Measurements from ENCODE around the gene EFCAB11. TPM values are rescaled to one million over a fixed set of nuclear protein-coding genes. Genes with fewer than 3 reads are reported as not detected.

The EFCAB11 gene
- total and polyA plus RNA-seq, 2 donors (not counting 3 experiments of a cell fraction or from before 2014, with no cell fraction given) = 2.8 to 6.3 TPM

- ChIA-PET CTCF (no interaction called here), POLR2A (no interaction called here)
- Histone ChIP-seq H4K20me1 (replicated peaks; ENCODE audit: control insufficient read depth, extremely low read depth, insufficient read depth, low read length) (no peaks in the 10 kb centered on the region), H3K9me1 (replicated peaks; ENCODE audit: control insufficient read depth, extremely low read depth, insufficient read depth, low read length) (no peaks in the 10 kb centered on the region), H3K4me2 (ENCODE audit: insufficient read depth, low read length) (no peak overlapping the region), H3K9ac (replicated peaks; ENCODE audit: extremely low read depth, insufficient read depth, low read length) (no peak overlapping the region), H2AFZ (ENCODE audit: low read depth, low read length) (no peak overlapping the region), H3K79me2 (ENCODE audit: control insufficient read depth, insufficient read depth, low read length) (no peaks in the 10 kb centered on the region), H3K36me3 (ENCODE audit: control insufficient read depth in 2 of 2, extremely low read depth in 1 of 2, insufficient read depth in 2 of 2, low read length in 2 of 2) (no peaks in the 10 kb centered on the region), H3K27me3 (ENCODE audit: control insufficient read depth in 2 of 2, insufficient read depth in 2 of 2, low read length in 2 of 2) (no peaks in the 10 kb centered on the region), H3K4me3 (replicated peaks in 1 of 3; ENCODE audit: insufficient read depth in 1 of 3, low read depth in 1 of 3, low read length in 3 of 3) (no peak overlapping the region), H3K4me1 (ENCODE audit: control insufficient read depth, extremely low read depth, insufficient read depth, low read length) (peaks cover 1% of the 10 kb centered on the region), H3K9me3 (replicated peaks; ENCODE audit: control insufficient read depth, insufficient read depth, low read length) (no peaks in the 10 kb centered on the region), H3K27ac (ENCODE audit: insufficient read depth, low read depth, low read length) (no peak overlapping the region)
- DNase-seq (ENCODE audit: low read depth, low spot score) (no peak), FAIRE-seq (no peak)
- TF ChIP-seq JUN (IDR thresholded peaks at IDR 0.05; ENCODE audit: borderline replicate concordance, insufficient read depth, insufficient read length, low read depth) = no peak
- TF ChIP-seq FOS (IDR thresholded peaks at IDR 0.05; ENCODE audit: borderline replicate concordance, insufficient read depth, low read length) = no peak
- TF ChIP-seq MAX (IDR thresholded peaks at IDR 0.05; ENCODE audit: insufficient read depth, insufficient read length) = no peak
- no peak for TF ChIP-seq POLR2AphosphoS5 (IDR thresholded peaks at IDR 0.05; ENCODE audit: insufficient read depth, low read depth, low read length)
- no peak for TF ChIP-seq MYC (IDR thresholded peaks at IDR 0.05; ENCODE audit: low read depth, low read length)
- no peak for TF ChIP-seq EZH2 (IDR thresholded peaks at IDR 0.05; ENCODE audit: borderline replicate concordance, low read depth, low read length, severe bottlenecking)
- TF ChIP-seq, protein P1, sequence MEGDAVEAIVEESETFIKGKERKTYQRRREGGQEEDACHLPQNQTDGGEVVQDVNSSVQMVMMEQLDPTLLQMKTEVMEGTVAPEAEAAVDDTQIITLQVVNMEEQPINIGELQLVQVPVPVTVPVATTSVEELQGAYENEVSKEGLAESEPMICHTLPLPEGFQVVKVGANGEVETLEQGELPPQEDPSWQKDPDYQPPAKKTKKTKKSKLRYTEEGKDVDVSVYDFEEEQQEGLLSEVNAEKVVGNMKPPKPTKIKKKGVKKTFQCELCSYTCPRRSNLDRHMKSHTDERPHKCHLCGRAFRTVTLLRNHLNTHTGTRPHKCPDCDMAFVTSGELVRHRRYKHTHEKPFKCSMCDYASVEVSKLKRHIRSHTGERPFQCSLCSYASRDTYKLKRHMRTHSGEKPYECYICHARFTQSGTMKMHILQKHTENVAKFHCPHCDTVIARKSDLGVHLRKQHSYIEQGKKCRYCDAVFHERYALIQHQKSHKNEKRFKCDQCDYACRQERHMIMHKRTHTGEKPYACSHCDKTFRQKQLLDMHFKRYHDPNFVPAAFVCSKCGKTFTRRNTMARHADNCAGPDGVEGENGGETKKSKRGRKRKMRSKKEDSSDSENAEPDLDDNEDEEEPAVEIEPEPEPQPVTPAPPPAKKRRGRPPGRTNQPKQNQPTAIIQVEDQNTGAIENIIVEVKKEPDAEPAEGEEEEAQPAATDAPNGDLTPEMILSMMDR (IDR thresholded peaks at IDR 0.05; ENCODE audit: extremely low read depth in 1 of 2, insufficient read depth in 1 of 2, low read depth in 1 of 2, low read length in 2 of 2) = no peak
- TF ChIP-seq POLR2A (IDR thresholded peaks at IDR 0.05; ENCODE audit: low read depth, low read length) = no peak
- no peak for TF ChIP-seq GATA2 (IDR thresholded peaks at IDR 0.05; ENCODE audit: insufficient read depth, insufficient read length, low read depth, low read length)
- intact Hi-C loops (cut with micrococcal nuclease) = loop anchor here (5.0 kb wide), 1 partner anchor 738 kb away; no protein-coding TSS in a partner anchor
- dilution Hi-C loops (cut with MboI; ENCODE audit: extremely low pct_ligation_motif_present, low sequenced_read_pairs) = no loop called here
- no TSS peak for BruUV-seq (replicated peaks)
Observed at GRCh38 chr14:89765346-89765745, 189.2 kb downstream of the EFCAB11 start.

Measured in endothelial cell of umbilical vein (primary cell).